Parathyroid adenoma (tissue), 2 donors: ENCODE results near the gene FBXO24.

Source experiments
- H2AFZ ChIP-seq: fragments of 300-600 bp; sonication (generic); one replicate; pipeline ENCODE4 v1.7.0; 2017; ENCODE audit warnings: antibody characterized with exemption, mild to moderate bottlenecking
- H3K27ac ChIP-seq: fragments of 300-600 bp; sonication (generic); one replicate; pipeline ENCODE4 v1.7.0; 2017
- H3K27me3 ChIP-seq: fragments of 300-600 bp; sonication (generic); one replicate; pipeline ENCODE4 v1.7.0; 2017; ENCODE audit warnings: low read length; ENCODE audit not compliant: control insufficient read depth, insufficient read depth
- H3K36me3 ChIP-seq: fragments of 300-600 bp; sonication (generic); one replicate; pipeline ENCODE4 v1.7.0; 2017; ENCODE audit warnings: low read length; ENCODE audit not compliant: control insufficient read depth, insufficient read depth
- H3K4me1 ChIP-seq: fragments of 300-600 bp; sonication (generic); one replicate; pipeline ENCODE4 v1.7.0; 2017; ENCODE audit warnings: control low read depth
- H3K4me2 ChIP-seq: fragments of 300-600 bp; sonication (generic); one replicate; pipeline ENCODE4 v1.7.0; 2017; ENCODE audit warnings: low read length
- H3K4me3 ChIP-seq: fragments of 300-600 bp; sonication (generic); one replicate; pipeline ENCODE4 v1.7.0; 2017; ENCODE audit warnings: low read depth, low read length
- H3K79me2 ChIP-seq: fragments of 300-600 bp; sonication (generic); one replicate; pipeline ENCODE4 v1.7.0; 2017; ENCODE audit warnings: control low read depth
- H3K9ac ChIP-seq: fragments of 300-600 bp; sonication (generic); one replicate; pipeline ENCODE4 v1.7.0; 2017; ENCODE audit warnings: mild to moderate bottlenecking
- H3K9me3 ChIP-seq: fragments of 300-600 bp; sonication (generic); one replicate; pipeline ENCODE4 v1.7.0; 2017; ENCODE audit warnings: low read length; ENCODE audit not compliant: control insufficient read depth
- CTCF ChIP-seq: fragments of 300-600 bp; sonication (generic); IDR thresholded peaks from one replicate; pipeline ENCODE4 v1.7.0; 2017; ENCODE audit warnings: antibody characterized with exemption, mild to moderate bottlenecking
- donor health status: primary hyperparathyroidism.

FBXO24 gene

GRCh38 chr7:100572281-100572948 is 13.7 kb upstream of the FBXO24 start:
- no peaks in the 10 kb centered on the region for H3K27me3 ChIP-seq
- H3K4me2 ChIP-seq = no peak overlapping the region
- no peaks in the 10 kb centered on the region for H3K79me2 ChIP-seq
- H3K4me1 ChIP-seq = peaks cover 2% of the 10 kb centered on the region
- no peak overlapping the region for H3K27ac ChIP-seq
- H3K36me3 ChIP-seq = no peaks in the 10 kb centered on the region
- no peak overlapping the region for H2AFZ ChIP-seq
- TF ChIP-seq CTCF = no peak
- H3K4me3 ChIP-seq = no peak overlapping the region
- H3K9ac ChIP-seq = no peak overlapping the region
- H3K9me3 ChIP-seq = no peaks in the 10 kb centered on the region

DNA sequence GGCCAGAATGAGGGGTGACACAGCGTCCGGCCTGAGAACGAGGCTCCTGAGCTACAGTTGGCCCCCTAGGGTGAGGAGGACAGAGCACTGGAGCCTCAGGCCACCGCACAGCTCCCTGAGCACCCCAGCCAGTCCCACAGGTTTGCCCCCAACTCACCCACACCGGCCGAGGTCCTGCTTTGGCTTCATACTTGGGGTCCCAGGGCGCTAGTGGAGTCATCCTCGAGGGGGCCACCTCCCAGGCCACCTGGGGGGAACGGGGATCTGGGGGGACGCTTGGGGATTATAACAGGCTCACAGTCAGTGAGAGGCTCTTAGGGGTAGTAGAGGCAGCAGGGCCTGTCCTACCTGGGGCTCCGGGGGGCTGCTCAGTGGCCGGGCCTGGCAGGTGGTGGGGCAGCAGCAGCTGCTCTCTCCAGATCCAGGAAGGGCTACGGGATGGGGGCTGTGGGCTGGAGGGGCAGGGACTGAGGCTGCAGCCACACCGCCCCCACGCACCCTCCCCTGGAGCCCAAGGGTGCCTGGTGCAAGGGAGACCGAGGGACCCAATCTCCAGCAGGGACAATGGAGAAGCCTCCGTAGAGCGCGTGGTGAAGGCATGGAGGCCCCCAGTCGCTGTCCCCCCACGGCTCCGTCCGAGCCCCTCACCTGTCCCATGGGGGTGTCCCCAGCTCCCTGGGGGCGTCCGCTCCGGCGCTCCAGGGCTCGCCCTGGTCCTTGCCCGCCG is 13.0 kb upstream of the FBXO24 start:
- H3K9me3 ChIP-seq = no peaks in the 10 kb centered on the region
- no peak overlapping the region for H3K9ac ChIP-seq
- no peak for TF ChIP-seq CTCF
- no peak overlapping the region for H2AFZ ChIP-seq
- no peak overlapping the region for H3K4me2 ChIP-seq
- no peak overlapping the region for H3K4me3 ChIP-seq
- H3K4me1 ChIP-seq = peaks cover 2% of the 10 kb centered on the region
- H3K27me3 ChIP-seq = no peaks in the 10 kb centered on the region
- H3K27ac ChIP-seq = no peak overlapping the region
- H3K36me3 ChIP-seq = no peaks in the 10 kb centered on the region
- no peaks in the 10 kb centered on the region for H3K79me2 ChIP-seq

GRCh38 chr7:100573691-100574361 is 12.3 kb upstream of the FBXO24 start, which contains the start of gene SAP25:
SAP25 (minus strand) TSS chr7:100573900; CDS start chr7:100573742, 158 bp downstream.
- no peak within 1 kb of the TSS for H3K4me2 ChIP-seq
- no peak within 1 kb of the TSS for H3K27ac ChIP-seq
- no peaks in the 10 kb centered on the region for H3K36me3 ChIP-seq
- H3K79me2 ChIP-seq = no peaks in the 10 kb centered on the region
- no peak within 1 kb of the TSS for H2AFZ ChIP-seq
- H3K27me3 ChIP-seq = no peaks in the 10 kb centered on the region
- no peak for TF ChIP-seq CTCF
- H3K4me1 ChIP-seq = no peaks in the 10 kb centered on the region
- no peak within 1 kb of the TSS for H3K9ac ChIP-seq
- no peak within 1 kb of the TSS for H3K4me3 ChIP-seq
- no peaks in the 10 kb centered on the region for H3K9me3 ChIP-seq

DNA sequence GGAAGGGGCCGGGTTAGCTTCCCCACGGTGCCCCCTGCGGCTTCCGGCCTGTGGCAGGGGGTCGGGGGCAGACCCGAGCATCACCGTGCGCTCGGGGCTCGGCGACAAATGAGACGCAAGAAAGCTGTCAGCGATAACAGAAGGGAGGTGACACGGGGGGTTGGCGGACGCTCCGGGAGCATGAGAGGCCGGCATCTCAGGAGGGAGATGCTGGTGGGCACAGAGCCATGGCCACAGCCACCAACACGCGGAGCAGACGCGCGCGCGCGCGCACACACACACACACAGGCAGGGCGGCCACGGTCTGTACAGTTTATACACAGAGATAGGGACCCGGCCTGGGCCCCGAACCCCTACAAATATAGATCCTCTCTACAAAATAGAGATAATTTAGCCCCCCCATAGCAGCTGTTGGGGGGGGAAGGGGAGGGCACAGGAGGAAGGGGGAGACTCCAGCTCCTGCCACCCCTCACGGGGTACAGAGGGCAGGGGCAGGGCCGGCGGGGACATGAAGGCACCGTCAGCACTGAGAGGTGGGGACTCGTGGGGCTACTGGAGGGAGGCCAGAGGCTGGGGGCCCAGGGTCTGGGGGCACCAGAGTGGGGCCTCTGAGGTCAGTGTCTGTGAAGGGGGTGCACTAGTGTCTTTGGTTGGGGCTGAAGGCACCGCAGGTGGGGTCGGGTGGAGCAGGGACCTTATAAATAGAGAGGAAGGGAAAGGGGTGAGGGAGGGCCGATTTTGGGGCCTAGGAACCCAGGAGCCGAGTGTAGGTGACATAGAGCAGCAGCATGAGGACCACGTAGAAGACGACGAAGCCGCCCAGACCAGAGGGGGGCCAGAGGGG is 11.5 kb upstream of the FBXO24 start:
- no peaks in the 10 kb centered on the region for H3K27me3 ChIP-seq

More for the DNA sequence above, 11.5 kb upstream of the FBXO24 start:
- Histone ChIP-seq H3K9me3 (no peaks in the 10 kb centered on the region), H3K79me2 (no peaks in the 10 kb centered on the region), H2AFZ (no peak overlapping the region), H3K4me3 (no peak overlapping the region), H3K9ac (no peak overlapping the region), H3K27ac (no peak overlapping the region), H3K36me3 (no peaks in the 10 kb centered on the region), H3K4me1 (no peaks in the 10 kb centered on the region), H3K4me2 (no peak overlapping the region)
- no peak for TF ChIP-seq CTCF
